Liver (tissue), 3 donors: Measurements from ENCODE around the gene IRX2.

Experiments
- ATF3 ChIP-seq: IDR thresholded peaks from 2 replicates; pipeline ENCODE4 v1.6.1; 2016; ENCODE audit warnings: antibody characterized with exemption
- CTCF ChIP-seq: fragments of 150-350 bp; IDR thresholded peaks from 2 replicates; pipeline ENCODE4 v1.5.1; 2017; ENCODE audit warnings: improper control_type of control experiment, low read depth, low read length; ENCODE audit not compliant: missing input control
- EGR1 ChIP-seq, 2 donors: IDR thresholded peaks; 2 replicates each; pipeline ENCODE4 v1.6.1; 2016 to 2018; ENCODE audit warnings: antibody characterized with exemption in 2 of 2, low read depth in 2 of 2
- FOXA1 ChIP-seq: IDR thresholded peaks from 2 replicates; pipeline ENCODE4 v1.6.1; 2016; ENCODE audit warnings: antibody characterized with exemption
- HNF4A ChIP-seq, 2 donors: conservative IDR thresholded peaks; 2 replicates each; pipeline ENCODE4 v1.6.1; 2016; ENCODE audit warnings: antibody characterized with exemption in 2 of 2, mild to moderate bottlenecking in 2 of 2
- JUND ChIP-seq, 2 donors: IDR thresholded peaks; 2 replicates each; pipeline ENCODE4 v1.6.1; 2016; ENCODE audit warnings: antibody characterized with exemption in 2 of 2
- MAX ChIP-seq: IDR thresholded peaks from 2 replicates; pipeline ENCODE4 v1.6.1; 2016; ENCODE audit warnings: antibody characterized with exemption
- RAD21 ChIP-seq, 2 donors: IDR thresholded peaks; 2 replicates each; pipeline ENCODE4 v1.6.1; 2016; ENCODE audit warnings: antibody characterized with exemption in 2 of 2, mild to moderate bottlenecking in 2 of 2
- REST ChIP-seq: IDR thresholded peaks from 2 replicates; pipeline ENCODE4 v1.6.1; 2016; ENCODE audit warnings: antibody characterized with exemption, mild to moderate bottlenecking
- RXRA ChIP-seq, 2 donors: IDR thresholded peaks; 2 replicates each; pipeline ENCODE4 v1.6.1; 2017 to 2018; ENCODE audit warnings: antibody characterized with exemption in 2 of 2, mild to moderate bottlenecking in 1 of 2
- SP1 ChIP-seq: IDR thresholded peaks from 2 replicates; pipeline ENCODE4 v1.6.1; 2018; ENCODE audit warnings: antibody characterized with exemption, mild to moderate bottlenecking
- TAF1 ChIP-seq: conservative IDR thresholded peaks from 2 replicates; pipeline ENCODE4 v1.6.1; 2016; ENCODE audit warnings: antibody characterized with exemption, mild to moderate bottlenecking
- YY1 ChIP-seq: IDR thresholded peaks from 2 replicates; pipeline ENCODE4 v1.6.1; 2016; ENCODE audit warnings: antibody characterized with exemption, mild to moderate bottlenecking
- donor health status: healthy.
- donor health status: healthy.

GRCh38 chr5:2757563-2758351 lies 6.3 kb upstream of the IRX2 start:
- TF ChIP-seq RXRA (IDR thresholded peaks at IDR 0.05) (no peak), CTCF (no peak), RAD21 (IDR thresholded peaks at IDR 0.05) (no peak), SP1 (no peak), TAF1 (no peak), MAX (no peak), FOXA1 (no peak), HNF4A (conservative IDR thresholded peaks at IDR 0.05) (no peak), JUND (IDR thresholded peaks at IDR 0.05) (no peak), YY1 (no peak), EGR1 (IDR thresholded peaks at IDR 0.05; ENCODE audit: low read depth in 2 of 2) (no peak), REST (no peak), ATF3 (no peak)
